Cerebellar nuclear complex (tissue), 1 donor: ENCODE measurements around the gene ARL14.

Source experiments
- DNase-seq, 2 experiments: peaks; one replicate each; lab custom pipeline; 2025; lab: John Stamatoyannopoulos, UW

The ARL14 gene

GRCh38 chr3:160676547-160677303 is at the start of gene ARL14:
TSS of gene ARL14 (plus strand) at chr3:160677160. CDS start at chr3:160677347, 187 bp downstream.
- no peak for DNase-seq

GRCh38 chr3:160629491-160629890 is 47.5 kb upstream of the ARL14 start:
- no peak for DNase-seq

GRCh38 chr3:160633361-160634083 is 43.4 kb upstream of the ARL14 start:
- DNase-seq, result no peak

GRCh38 chr3:160635213-160635612 is 41.7 kb upstream of the ARL14 start:
- no peak for DNase-seq

- DNase-seq, result no peak
Measured at GRCh38 chr3:160637086-160637485, 39.9 kb upstream of the ARL14 start.

GRCh38 chr3:160638184-160638583 is 38.8 kb upstream of the ARL14 start:
- no peak for DNase-seq

GRCh38 chr3:160641665-160642309 is 35.2 kb upstream of the ARL14 start:
- DNase-seq, result no peak

- DNase-seq, result no peak
Measured at GRCh38 chr3:160643994-160644393, 33.0 kb upstream of the ARL14 start.

GRCh38 chr3:160644491-160644890 is 32.5 kb upstream of the ARL14 start:
- DNase-seq, result no peak

GRCh38 chr3:160648701-160649100 is 28.3 kb upstream of the ARL14 start:
- no peak for DNase-seq

- no peak for DNase-seq
Measured at GRCh38 chr3:160649596-160649995, 27.4 kb upstream of the ARL14 start.

GRCh38 chr3:160653512-160653911 is 23.4 kb upstream of the ARL14 start:
- DNase-seq, result no peak

- DNase-seq, result no peak
Measured at GRCh38 chr3:160660902-160661301, 16.1 kb upstream of the ARL14 start.

- DNase-seq, result no peak
Measured at GRCh38 chr3:160661660-160662059, 15.3 kb upstream of the ARL14 start.

- no peak for DNase-seq
Measured at GRCh38 chr3:160665231-160665630, 11.7 kb upstream of the ARL14 start.

- no peak for DNase-seq
Measured at GRCh38 chr3:160665784-160666526, 11.0 kb upstream of the ARL14 start.

GRCh38 chr3:160667452-160667851 is 9.5 kb upstream of the ARL14 start:
- DNase-seq, result no peak

GRCh38 chr3:160668454-160668853 is 8.5 kb upstream of the ARL14 start:
- DNase-seq, result no peak

- DNase-seq, result no peak
Measured at GRCh38 chr3:160671231-160671630, 5.7 kb upstream of the ARL14 start.

GRCh38 chr3:160671995-160672394 is 5.0 kb upstream of the ARL14 start:
- DNase-seq, result no peak

- no peak for DNase-seq
Measured at GRCh38 chr3:160673188-160673587, 3.8 kb upstream of the ARL14 start.

GRCh38 chr3:160675566-160676124 is 1.3 kb upstream of the ARL14 start:
- DNase-seq, result no peak
